Measurements from ENCODE around the gene CEPT1. TPM values are rescaled to one million over a fixed set of nuclear protein-coding genes. Genes with fewer than 3 reads are reported as not detected.

The CEPT1 gene
- total and polyA plus RNA-seq, 10 of the 15 experiments (the other 5 are each of a cell fraction or from before 2014, with no cell fraction given) = 29.4 to 77.9 (median 54.8) TPM

GRCh38 chr1:111097356-111098099 lies 42.5 kb upstream of the CEPT1 start:
- Histone ChIP-seq H3K9me3 (replicated peaks; ENCODE audit: control insufficient read depth, insufficient read depth, low read length) (peaks cover 4% of the 10 kb centered on the region; the same call in 2 of the 3 replicates), H4K20me1 (ENCODE audit: control insufficient read depth, insufficient read depth) (no peaks in the 10 kb centered on the region), H2AFZ (ENCODE audit: control insufficient read depth, low read depth, low read length) (no peak overlapping the region), H3K79me2 (ENCODE audit: control insufficient read depth, insufficient read depth, low read length) (no peaks in the 10 kb centered on the region), H3K4me2 (ENCODE audit: control insufficient read depth, insufficient read depth) (no peak overlapping the region), H3K27me3 (replicated peaks in 1 of 2; ENCODE audit: control insufficient read depth in 2 of 2, insufficient read depth in 2 of 2, low read length in 1 of 2) (no peaks in the 10 kb centered on the region), H3K36me3 (ENCODE audit: control insufficient read depth in 2 of 2, insufficient read depth in 2 of 2, low read length in 1 of 2) (no peaks in the 10 kb centered on the region), H3K27ac (ENCODE audit: control insufficient read depth, insufficient read depth) (no peak overlapping the region), H3K4me1 (ENCODE audit: control insufficient read depth, insufficient read depth, low read length) (no peaks in the 10 kb centered on the region), H3K4me3 (no peak overlapping the region), H3K9ac (ENCODE audit: control insufficient read depth, insufficient read depth, low read length) (no peak overlapping the region)
- ChIA-PET CTCF (no interaction called here), SMC1A (ENCODE audit: uncharacterized antibody, unreplicated experiment) (no interaction called here), RAD21 (ENCODE audit: unreplicated experiment) (no interaction called here), POLR2A (no interaction called here)
- no TSS peak for BruUV-seq (replicated peaks)
- no peak for ATAC-seq
- DNase-seq (ENCODE audit: low read depth, low spot score) = no peak
- in situ Hi-C loops (cut with MboI) = no loop called here
- intact Hi-C loops (cut with micrococcal nuclease; ENCODE audit: unreplicated experiment) = no loop called here
- FAIRE-seq = no peak
- no peak for TF ChIP-seq NFXL1 (IDR thresholded peaks at IDR 0.05; ENCODE audit: borderline replicate concordance)
- no peak for TF ChIP-seq POU2F2 (IDR thresholded peaks at IDR 0.05; ENCODE audit: borderline replicate concordance, low read depth, low read length)
- no peak for TF ChIP-seq SIX5 (IDR thresholded peaks at IDR 0.05; ENCODE audit: low read depth, low read length, severe bottlenecking)
- TF ChIP-seq MYB (IDR thresholded peaks at IDR 0.05; ENCODE audit: borderline replicate concordance, low read depth, low read length) = no peak
- 46% methylated on average over 2 of the region's 2 CpGs for WGBS (ENCODE audit: insufficient coverage, insufficient replicate concordance, low lambda C conversion rate, missing lambda C conversion rate)

DNA sequence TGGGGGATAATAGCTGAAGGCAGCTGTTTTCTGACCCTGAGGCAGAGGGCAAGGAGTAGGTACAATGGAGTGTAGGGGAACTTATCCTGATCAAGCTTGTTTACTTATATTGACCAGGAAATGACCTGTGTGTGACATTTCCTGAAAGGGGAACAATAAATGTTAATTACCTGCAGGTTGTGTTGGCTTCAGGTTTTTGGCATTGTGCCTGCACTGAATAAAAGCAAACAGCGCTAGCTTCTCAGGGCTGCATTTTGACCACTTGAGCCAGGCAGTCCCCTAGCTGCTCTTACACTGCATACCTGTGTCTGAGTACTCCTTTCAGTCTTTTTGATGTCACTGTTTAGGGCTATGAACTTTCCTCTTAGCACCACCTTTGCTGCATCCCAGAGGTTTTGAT lies 40.7 kb upstream of the CEPT1 start:
- Histone ChIP-seq H3K4me1 (ENCODE audit: control insufficient read depth, insufficient read depth, low read length) (no peaks in the 10 kb centered on the region), H3K4me3 (no peak overlapping the region), H3K9me3 (replicated peaks; ENCODE audit: control insufficient read depth, insufficient read depth, low read length) (peaks cover 5% of the 10 kb centered on the region; the same call in 2 of the 3 replicates), H3K36me3 (ENCODE audit: control insufficient read depth in 2 of 2, insufficient read depth in 2 of 2, low read length in 1 of 2) (no peaks in the 10 kb centered on the region), H3K79me2 (ENCODE audit: control insufficient read depth, insufficient read depth, low read length) (no peaks in the 10 kb centered on the region), H3K4me2 (ENCODE audit: control insufficient read depth, insufficient read depth) (no peak overlapping the region), H3K27ac (ENCODE audit: control insufficient read depth, insufficient read depth) (no peak overlapping the region), H2AFZ (ENCODE audit: control insufficient read depth, low read depth, low read length) (no peak overlapping the region), H4K20me1 (ENCODE audit: control insufficient read depth, insufficient read depth) (no peaks in the 10 kb centered on the region), H3K27me3 (replicated peaks in 1 of 2; ENCODE audit: control insufficient read depth in 2 of 2, insufficient read depth in 2 of 2, low read length in 1 of 2) (no peaks in the 10 kb centered on the region), H3K9ac (ENCODE audit: control insufficient read depth, insufficient read depth, low read length) (no peak overlapping the region)
- intact Hi-C loops (cut with micrococcal nuclease; ENCODE audit: unreplicated experiment) (no loop called here), in situ Hi-C loops (cut with MboI) (no loop called here)
- FAIRE-seq (no peak), DNase-seq (ENCODE audit: low read depth, low spot score) (no peak), ATAC-seq (no peak)
- ChIA-PET RAD21 (ENCODE audit: unreplicated experiment) (no interaction called here), SMC1A (ENCODE audit: uncharacterized antibody, unreplicated experiment) (interaction anchor here (1.1 to 1.3 kb wide), 2 partner anchors 54 to 234 kb away, joined by 3 read pairs; no protein-coding TSS in a partner anchor), CTCF (no interaction called here), POLR2A (no interaction called here)
- WGBS (ENCODE audit: insufficient coverage, insufficient replicate concordance, low lambda C conversion rate, missing lambda C conversion rate) = 100% methylated on average over 1 of the region's 1 CpG
- BruUV-seq (replicated peaks) = no TSS peak
- TF ChIP-seq, protein P1, sequence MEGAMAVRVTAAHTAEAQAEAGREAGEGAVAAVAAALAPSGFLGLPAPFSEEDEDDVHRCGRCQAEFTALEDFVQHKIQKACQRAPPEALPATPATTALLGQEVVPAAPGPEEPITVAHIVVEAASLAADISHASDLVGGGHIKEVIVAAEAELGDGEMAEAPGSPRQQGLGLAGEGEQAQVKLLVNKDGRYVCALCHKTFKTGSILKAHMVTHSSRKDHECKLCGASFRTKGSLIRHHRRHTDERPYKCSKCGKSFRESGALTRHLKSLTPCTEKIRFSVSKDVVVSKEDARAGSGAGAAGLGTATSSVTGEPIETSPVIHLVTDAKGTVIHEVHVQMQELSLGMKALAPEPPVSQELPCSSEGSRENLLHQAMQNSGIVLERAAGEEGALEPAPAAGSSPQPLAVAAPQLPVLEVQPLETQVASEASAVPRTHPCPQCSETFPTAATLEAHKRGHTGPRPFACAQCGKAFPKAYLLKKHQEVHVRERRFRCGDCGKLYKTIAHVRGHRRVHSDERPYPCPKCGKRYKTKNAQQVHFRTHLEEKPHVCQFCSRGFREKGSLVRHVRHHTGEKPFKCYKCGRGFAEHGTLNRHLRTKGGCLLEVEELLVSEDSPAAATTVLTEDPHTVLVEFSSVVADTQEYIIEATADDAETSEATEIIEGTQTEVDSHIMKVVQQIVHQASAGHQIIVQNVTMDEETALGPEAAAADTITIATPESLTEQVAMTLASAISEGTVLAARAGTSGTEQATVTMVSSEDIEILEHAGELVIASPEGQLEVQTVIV (IDR thresholded peaks at IDR 0.05; ENCODE audit: borderline replicate concordance, partially characterized antibody) = no peak
- TF ChIP-seq LARP7 (IDR thresholded peaks at IDR 0.05) = no peak
- TF ChIP-seq TARDBP (IDR thresholded peaks at IDR 0.05; ENCODE audit: borderline replicate concordance) = no peak
- TF ChIP-seq ZNF24 (IDR thresholded peaks at IDR 0.05) = no peak
- no peak for TF ChIP-seq CREM (IDR thresholded peaks at IDR 0.05; ENCODE audit: low read depth)
- TF ChIP-seq RAD21 (IDR thresholded peaks at IDR 0.05; ENCODE audit: insufficient read depth, low read depth, low read length) = no peak
- no peak for TF ChIP-seq CREB1 (IDR thresholded peaks at IDR 0.05; ENCODE audit: low read depth)
- no peak for TF ChIP-seq BHLHE40 (IDR thresholded peaks at IDR 0.05; ENCODE audit: borderline replicate concordance in 1 of 2, low read depth in 2 of 2, low read length in 1 of 2)
- no peak for TF ChIP-seq EGR1 (IDR thresholded peaks at IDR 0.05; ENCODE audit: borderline replicate concordance in 1 of 2, low read depth in 2 of 2, low read length in 2 of 2)
- TF ChIP-seq E2F4 (IDR thresholded peaks at IDR 0.05; ENCODE audit: low read depth, low read length) = no peak
- TF ChIP-seq WRNIP1 (IDR thresholded peaks at IDR 0.05; ENCODE audit: borderline replicate concordance, low read depth, low read length) = no peak

Measured in GM12878 (cell line).